ENCODE results near the gene GNB5.

DNA sequence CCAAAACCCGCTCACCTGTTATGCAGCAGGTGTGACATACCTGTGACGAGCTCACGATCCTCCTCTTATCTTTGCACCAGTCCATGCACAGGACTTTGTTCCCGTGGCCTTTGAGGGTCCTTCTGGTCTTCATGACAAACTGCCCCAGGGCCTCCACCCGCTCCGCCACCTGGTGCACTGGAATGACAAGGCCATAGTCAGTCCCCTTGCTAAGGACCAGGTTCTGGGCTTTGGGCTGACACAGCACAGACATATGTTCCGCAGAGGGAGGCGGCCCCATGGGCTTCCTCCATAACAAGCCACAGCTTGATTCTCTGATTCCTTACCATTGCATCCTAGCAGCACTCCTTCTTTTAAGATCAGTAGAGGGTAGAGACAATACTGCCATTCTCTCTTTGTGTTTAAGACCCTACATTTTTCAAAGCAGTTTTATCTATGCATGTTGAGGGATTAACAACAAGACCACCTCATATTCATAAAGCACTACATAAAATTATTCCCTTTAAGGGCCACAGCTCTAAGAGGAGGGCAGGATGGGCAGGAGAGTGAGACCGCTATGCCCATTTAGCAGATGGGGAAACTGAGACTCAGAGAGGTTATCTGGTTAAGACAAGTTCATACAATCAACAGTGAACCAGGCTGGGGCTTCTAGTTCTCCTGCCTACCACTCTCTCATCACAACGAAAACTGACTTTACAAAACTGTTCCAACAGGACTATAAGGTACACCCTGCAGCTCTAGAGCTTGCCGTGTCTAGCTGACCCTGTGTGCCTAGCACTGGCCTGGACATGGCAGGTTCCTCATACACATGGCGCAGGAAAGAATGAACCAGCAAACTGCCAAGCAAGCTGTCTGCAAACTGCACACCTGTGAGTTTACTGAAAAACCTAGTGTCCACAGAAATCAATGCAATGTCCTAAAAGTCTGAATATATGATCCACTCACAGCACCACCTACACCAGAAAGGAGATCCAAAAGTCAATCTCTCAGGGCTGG, 37.0 kb downstream of the GNB5 start:
- TF ChIP-seq, protein P1, sequence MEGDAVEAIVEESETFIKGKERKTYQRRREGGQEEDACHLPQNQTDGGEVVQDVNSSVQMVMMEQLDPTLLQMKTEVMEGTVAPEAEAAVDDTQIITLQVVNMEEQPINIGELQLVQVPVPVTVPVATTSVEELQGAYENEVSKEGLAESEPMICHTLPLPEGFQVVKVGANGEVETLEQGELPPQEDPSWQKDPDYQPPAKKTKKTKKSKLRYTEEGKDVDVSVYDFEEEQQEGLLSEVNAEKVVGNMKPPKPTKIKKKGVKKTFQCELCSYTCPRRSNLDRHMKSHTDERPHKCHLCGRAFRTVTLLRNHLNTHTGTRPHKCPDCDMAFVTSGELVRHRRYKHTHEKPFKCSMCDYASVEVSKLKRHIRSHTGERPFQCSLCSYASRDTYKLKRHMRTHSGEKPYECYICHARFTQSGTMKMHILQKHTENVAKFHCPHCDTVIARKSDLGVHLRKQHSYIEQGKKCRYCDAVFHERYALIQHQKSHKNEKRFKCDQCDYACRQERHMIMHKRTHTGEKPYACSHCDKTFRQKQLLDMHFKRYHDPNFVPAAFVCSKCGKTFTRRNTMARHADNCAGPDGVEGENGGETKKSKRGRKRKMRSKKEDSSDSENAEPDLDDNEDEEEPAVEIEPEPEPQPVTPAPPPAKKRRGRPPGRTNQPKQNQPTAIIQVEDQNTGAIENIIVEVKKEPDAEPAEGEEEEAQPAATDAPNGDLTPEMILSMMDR (IDR thresholded peaks at IDR 0.05): no peak
- TF ChIP-seq POLR2A (IDR thresholded peaks at IDR 0.05) (no peak), POLR2AphosphoS5 (IDR thresholded peaks at IDR 0.05; ENCODE audit: insufficient read depth in 1 of 2, low read depth in 1 of 2) (no peak)
